Measurements from ENCODE around the gene OR52R1.

- TF ChIP-seq, protein P1, sequence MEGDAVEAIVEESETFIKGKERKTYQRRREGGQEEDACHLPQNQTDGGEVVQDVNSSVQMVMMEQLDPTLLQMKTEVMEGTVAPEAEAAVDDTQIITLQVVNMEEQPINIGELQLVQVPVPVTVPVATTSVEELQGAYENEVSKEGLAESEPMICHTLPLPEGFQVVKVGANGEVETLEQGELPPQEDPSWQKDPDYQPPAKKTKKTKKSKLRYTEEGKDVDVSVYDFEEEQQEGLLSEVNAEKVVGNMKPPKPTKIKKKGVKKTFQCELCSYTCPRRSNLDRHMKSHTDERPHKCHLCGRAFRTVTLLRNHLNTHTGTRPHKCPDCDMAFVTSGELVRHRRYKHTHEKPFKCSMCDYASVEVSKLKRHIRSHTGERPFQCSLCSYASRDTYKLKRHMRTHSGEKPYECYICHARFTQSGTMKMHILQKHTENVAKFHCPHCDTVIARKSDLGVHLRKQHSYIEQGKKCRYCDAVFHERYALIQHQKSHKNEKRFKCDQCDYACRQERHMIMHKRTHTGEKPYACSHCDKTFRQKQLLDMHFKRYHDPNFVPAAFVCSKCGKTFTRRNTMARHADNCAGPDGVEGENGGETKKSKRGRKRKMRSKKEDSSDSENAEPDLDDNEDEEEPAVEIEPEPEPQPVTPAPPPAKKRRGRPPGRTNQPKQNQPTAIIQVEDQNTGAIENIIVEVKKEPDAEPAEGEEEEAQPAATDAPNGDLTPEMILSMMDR (conservative IDR thresholded peaks at IDR 0.05), result no peak
- no peak for TF ChIP-seq ZFX (IDR thresholded peaks at IDR 0.05)
These were observed 5.6 kb downstream of the OR52R1 start for GRCh38 chr11:4798427-4799183.
